ENCODE data around the gene DNAJC16. TPM values are rescaled to one million over a fixed set of nuclear protein-coding genes. Genes with fewer than 3 reads are reported as not detected.

Gene DNAJC16
- total RNA-seq, 3 donors from 2014 or later, result 12.1 to 13.7 (median 13.2) TPM

GRCh38 chr1:15541231-15541792 is 14.7 kb downstream of the DNAJC16 start:
- no peak for DNase-seq
- Mint-ChIP-seq H3K9me3 (no peaks in the 10 kb centered on the region), H3K36me3 (ENCODE audit: insufficient read depth) (peaks cover 38% of the 10 kb centered on the region), H3K4me3 (no peak overlapping the region), H3K27me3 (ENCODE audit: low read depth) (no peaks in the 10 kb centered on the region), H3K4me1 (ENCODE audit: low read depth) (no peaks in the 10 kb centered on the region)
- no peak for ATAC-seq

GRCh38 chr1:15542388-15543250 is 16.0 kb downstream of the DNAJC16 start:
- Mint-ChIP-seq H3K4me1 (ENCODE audit: low read depth) (no peaks in the 10 kb centered on the region), H3K9me3 (no peaks in the 10 kb centered on the region), H3K27me3 (ENCODE audit: low read depth) (no peaks in the 10 kb centered on the region), H3K4me3 (no peak overlapping the region), H3K36me3 (ENCODE audit: insufficient read depth) (peaks cover 38% of the 10 kb centered on the region)
- DNase-seq, result no peak
- no peak for ATAC-seq

DNA sequence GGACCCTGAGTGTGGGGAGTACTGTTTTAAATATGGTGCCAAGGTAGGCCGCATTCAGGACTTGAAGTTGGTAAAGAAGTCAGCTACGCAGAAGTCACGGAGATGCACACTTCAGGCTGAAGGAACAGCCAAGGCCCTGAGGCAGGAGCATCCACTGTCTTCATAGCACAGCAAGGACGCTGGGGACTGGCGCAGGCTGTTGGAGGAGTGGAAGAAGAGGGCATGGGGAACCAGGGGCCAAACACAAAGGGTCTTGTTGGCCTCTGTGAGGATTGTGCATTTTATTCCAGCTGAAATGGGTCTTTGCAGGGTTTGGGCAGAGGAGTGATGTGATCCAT is 16.6 kb downstream of the DNAJC16 start:
- no peaks in the 10 kb centered on the region for H3K4me1 Mint-ChIP-seq (ENCODE audit: low read depth)
- no peaks in the 10 kb centered on the region for H3K9me3 Mint-ChIP-seq
- no peak for DNase-seq
- H3K36me3 Mint-ChIP-seq (ENCODE audit: insufficient read depth), result peaks cover 41% of the 10 kb centered on the region
- no peak overlapping the region for H3K4me3 Mint-ChIP-seq
- H3K27me3 Mint-ChIP-seq (ENCODE audit: low read depth), result no peaks in the 10 kb centered on the region
- no peak for ATAC-seq

DNA sequence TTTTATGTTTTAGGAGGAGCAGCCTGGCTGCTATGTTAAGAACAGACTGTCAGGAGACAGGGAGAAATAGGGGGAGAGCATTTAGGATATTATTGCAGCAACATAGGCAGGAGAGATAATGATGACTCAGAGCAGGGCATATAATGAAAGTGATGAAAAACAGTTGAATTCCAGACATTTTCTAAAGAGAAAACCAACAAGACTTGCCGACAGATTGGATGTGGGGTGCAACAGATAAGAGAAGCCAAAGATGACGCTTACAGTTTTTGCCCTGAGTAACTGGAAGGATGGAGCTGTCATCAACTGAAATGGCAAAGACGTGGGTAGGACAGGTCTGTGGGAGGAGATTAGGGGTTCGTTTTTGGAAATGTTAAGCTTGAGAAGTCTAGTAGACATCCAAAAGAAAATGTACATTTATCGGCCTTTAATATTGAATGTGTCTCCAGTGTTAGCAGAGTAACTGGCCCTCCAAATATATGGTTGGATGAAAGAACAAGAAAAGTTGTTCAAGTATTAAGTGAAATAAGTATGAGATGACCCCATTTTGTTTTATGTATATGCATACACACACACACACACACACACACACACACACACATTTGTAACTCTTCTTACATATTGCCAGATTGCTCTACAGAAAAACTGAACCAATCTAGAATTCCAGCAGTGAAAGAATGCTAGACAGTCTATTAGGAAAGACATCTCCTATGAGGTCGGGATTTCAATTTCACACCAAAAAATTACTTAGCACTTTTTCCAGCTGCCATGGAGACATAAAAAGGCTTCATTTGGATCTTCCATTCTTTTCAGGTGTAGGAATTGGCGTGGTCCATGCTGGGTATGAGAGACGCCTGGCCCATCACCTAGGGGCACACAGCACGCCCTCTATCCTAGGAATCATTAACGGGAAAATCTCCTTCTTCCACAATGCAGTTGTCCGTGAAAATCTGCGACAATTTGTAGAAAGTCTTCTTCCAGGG is 17.2 kb downstream of the DNAJC16 start:
- Mint-ChIP-seq H3K9me3 (no peaks in the 10 kb centered on the region), H3K36me3 (ENCODE audit: insufficient read depth) (peaks cover 39% of the 10 kb centered on the region), H3K4me1 (ENCODE audit: low read depth) (no peaks in the 10 kb centered on the region), H3K4me3 (no peak overlapping the region), H3K27me3 (ENCODE audit: low read depth) (no peaks in the 10 kb centered on the region)
- ATAC-seq (no peak), DNase-seq (no peak)

GRCh38 chr1:15546641-15547040 is 20.0 kb downstream of the DNAJC16 start:
- Mint-ChIP-seq H3K4me1 (ENCODE audit: low read depth) (no peaks in the 10 kb centered on the region), H3K9me3 (no peaks in the 10 kb centered on the region), H3K36me3 (ENCODE audit: insufficient read depth) (peaks cover 43% of the 10 kb centered on the region), H3K4me3 (no peak overlapping the region), H3K27me3 (ENCODE audit: low read depth) (no peaks in the 10 kb centered on the region)
- no peak for ATAC-seq
- DNase-seq, result no peak

DNA sequence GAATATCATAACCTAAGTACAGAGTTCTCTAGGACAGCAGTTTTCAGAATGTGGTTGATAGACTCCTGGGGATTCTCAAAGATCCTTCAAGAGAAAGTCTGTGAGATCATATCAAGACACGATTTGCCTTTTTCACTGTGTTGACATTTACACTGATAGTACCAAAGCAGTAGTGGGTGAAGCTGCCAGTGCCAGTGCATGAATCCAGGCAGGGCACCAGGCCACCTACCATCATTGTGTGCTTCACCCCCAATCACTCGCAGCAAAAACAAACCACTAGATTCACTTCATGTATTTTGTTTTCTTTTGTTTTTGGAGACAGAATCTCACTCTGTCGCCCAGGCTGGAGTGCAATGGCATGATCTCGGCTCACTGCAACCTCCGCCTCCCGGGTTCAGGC is 23.9 kb downstream of the DNAJC16 start:
- Mint-ChIP-seq H3K4me1 (ENCODE audit: low read depth) (no peaks in the 10 kb centered on the region), H3K36me3 (ENCODE audit: insufficient read depth) (peaks cover 27% of the 10 kb centered on the region), H3K27me3 (ENCODE audit: low read depth) (no peaks in the 10 kb centered on the region), H3K9me3 (no peaks in the 10 kb centered on the region), H3K4me3 (no peak overlapping the region)
- DNase-seq, result no peak
- no peak for ATAC-seq

- ATAC-seq, result no peak
- Mint-ChIP-seq H3K9me3 (no peaks in the 10 kb centered on the region), H3K36me3 (ENCODE audit: insufficient read depth) (peaks cover 13% of the 10 kb centered on the region), H3K27me3 (ENCODE audit: low read depth) (no peaks in the 10 kb centered on the region), H3K4me3 (no peak overlapping the region), H3K4me1 (ENCODE audit: low read depth) (no peaks in the 10 kb centered on the region)
- no peak for DNase-seq
Observed at GRCh38 chr1:15557008-15557407, 30.4 kb downstream of the DNAJC16 start.

- Mint-ChIP-seq H3K9me3 (no peaks in the 10 kb centered on the region), H3K27me3 (ENCODE audit: low read depth) (no peaks in the 10 kb centered on the region), H3K36me3 (ENCODE audit: insufficient read depth) (peaks cover 17% of the 10 kb centered on the region), H3K4me3 (no peak overlapping the region), H3K4me1 (ENCODE audit: low read depth) (no peaks in the 10 kb centered on the region)
- DNase-seq (no peak), ATAC-seq (no peak)
Observed at GRCh38 chr1:15557594-15557993, 30.9 kb downstream of the DNAJC16 start.

GRCh38 chr1:15558516-15558915 is 31.9 kb downstream of the DNAJC16 start:
- peaks cover 18% of the 10 kb centered on the region for H3K36me3 Mint-ChIP-seq (ENCODE audit: insufficient read depth)
- no peaks in the 10 kb centered on the region for H3K4me1 Mint-ChIP-seq (ENCODE audit: low read depth)
- H3K27me3 Mint-ChIP-seq (ENCODE audit: low read depth), result no peaks in the 10 kb centered on the region
- H3K9me3 Mint-ChIP-seq, result no peaks in the 10 kb centered on the region
- H3K4me3 Mint-ChIP-seq, result no peak overlapping the region
- DNase-seq (no peak), ATAC-seq (no peak)

- ATAC-seq, result no peak
- Mint-ChIP-seq H3K4me3 (no peak overlapping the region), H3K27me3 (ENCODE audit: low read depth) (no peaks in the 10 kb centered on the region), H3K4me1 (ENCODE audit: low read depth) (no peaks in the 10 kb centered on the region), H3K9me3 (no peaks in the 10 kb centered on the region), H3K36me3 (ENCODE audit: insufficient read depth) (peaks cover 23% of the 10 kb centered on the region)
- no peak for DNase-seq
Observed at GRCh38 chr1:15559189-15559810, 32.7 kb downstream of the DNAJC16 start.

DNA sequence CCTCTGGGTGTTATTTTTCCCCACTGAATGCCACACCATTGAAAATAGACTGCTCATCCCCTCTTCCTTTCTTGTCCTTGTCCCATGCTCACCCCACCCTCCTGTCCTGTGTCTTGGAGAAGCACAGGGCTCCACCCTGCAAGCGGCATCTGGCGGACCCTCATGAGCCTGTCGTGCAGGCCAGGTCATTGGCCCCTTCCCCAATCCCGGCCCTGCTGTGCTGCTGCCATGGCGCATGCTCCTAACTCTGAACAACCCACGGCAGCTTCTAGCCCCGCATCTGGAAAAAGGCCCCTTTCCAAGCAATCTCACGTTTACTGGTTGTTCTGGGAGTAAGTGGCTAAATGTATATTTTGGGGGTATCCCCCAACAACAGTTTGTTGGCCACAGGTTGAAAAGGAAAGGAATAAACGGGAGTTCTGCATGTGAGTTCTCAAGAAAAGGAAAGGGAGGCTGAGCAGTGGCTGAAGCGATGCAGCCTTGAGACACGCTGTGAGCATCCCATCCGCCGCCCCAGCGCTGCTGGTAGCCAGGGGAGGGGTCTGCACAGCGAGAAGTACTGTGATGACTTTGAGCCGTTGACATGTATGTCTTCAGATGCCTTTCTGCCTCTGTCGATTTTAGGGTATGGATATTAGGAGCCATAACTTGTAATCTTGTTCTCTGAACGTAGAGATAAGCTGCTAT is 41.9 kb downstream of the DNAJC16 start:
- no peaks in the 10 kb centered on the region for H3K9me3 Mint-ChIP-seq
- H3K4me1 Mint-ChIP-seq (ENCODE audit: low read depth), result peaks cover 2% of the 10 kb centered on the region
- H3K27me3 Mint-ChIP-seq (ENCODE audit: low read depth), result no peaks in the 10 kb centered on the region
- peaks cover 31% of the 10 kb centered on the region for H3K36me3 Mint-ChIP-seq (ENCODE audit: insufficient read depth)
- no peak overlapping the region for H3K4me3 Mint-ChIP-seq
- no peak for ATAC-seq
- DNase-seq, result no peak

DNA sequence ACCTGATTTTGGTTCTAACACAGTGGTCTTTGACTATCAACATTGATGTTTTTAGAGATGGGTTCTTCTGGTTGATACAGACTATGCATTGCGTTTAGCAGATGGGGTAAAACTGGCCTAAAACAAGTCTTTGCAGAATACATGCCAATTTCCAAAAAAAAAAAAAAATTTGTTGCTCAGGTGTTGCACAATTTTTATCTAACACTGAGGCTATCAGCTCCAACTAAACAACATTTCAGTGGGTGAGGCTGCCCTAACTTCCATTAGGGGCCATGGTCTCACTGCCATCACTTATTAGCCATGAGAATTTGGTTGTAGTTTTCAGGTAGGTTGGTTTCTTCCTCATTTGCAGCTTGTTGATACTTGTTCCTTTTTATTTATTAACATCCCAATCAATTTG is 44.2 kb downstream of the DNAJC16 start:
- no peak for DNase-seq
- H3K9me3 Mint-ChIP-seq, result no peaks in the 10 kb centered on the region
- H3K27me3 Mint-ChIP-seq (ENCODE audit: low read depth), result no peaks in the 10 kb centered on the region
- peaks cover 30% of the 10 kb centered on the region for H3K36me3 Mint-ChIP-seq (ENCODE audit: insufficient read depth)
- peaks cover 2% of the 10 kb centered on the region for H3K4me1 Mint-ChIP-seq (ENCODE audit: low read depth)
- H3K4me3 Mint-ChIP-seq, result no peak overlapping the region
- ATAC-seq, result no peak

DNA sequence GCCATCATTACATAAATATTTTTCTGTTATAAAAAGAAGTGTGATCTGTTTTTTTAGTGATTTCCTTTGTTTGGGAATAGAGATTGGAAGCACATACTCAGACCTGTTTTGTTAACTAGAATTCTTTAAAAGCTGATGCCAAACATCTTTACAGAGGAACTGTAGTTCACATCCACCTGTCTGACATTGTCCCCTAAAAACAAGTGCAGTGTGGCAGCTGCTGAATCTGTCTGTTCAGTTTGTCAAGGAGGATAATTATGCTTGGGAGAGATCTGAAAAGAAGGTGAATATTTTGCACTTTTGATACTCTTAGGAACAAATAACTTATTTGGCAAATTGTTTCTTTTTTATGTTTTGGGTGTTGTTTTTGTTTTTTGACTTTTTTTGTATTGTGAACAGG is 44.6 kb downstream of the DNAJC16 start:
- Mint-ChIP-seq H3K9me3 (no peaks in the 10 kb centered on the region), H3K4me3 (no peak overlapping the region), H3K36me3 (ENCODE audit: insufficient read depth) (peaks cover 26% of the 10 kb centered on the region), H3K4me1 (ENCODE audit: low read depth) (peaks cover 2% of the 10 kb centered on the region), H3K27me3 (ENCODE audit: low read depth) (no peaks in the 10 kb centered on the region)
- no peak for ATAC-seq
- DNase-seq, result no peak

DNA sequence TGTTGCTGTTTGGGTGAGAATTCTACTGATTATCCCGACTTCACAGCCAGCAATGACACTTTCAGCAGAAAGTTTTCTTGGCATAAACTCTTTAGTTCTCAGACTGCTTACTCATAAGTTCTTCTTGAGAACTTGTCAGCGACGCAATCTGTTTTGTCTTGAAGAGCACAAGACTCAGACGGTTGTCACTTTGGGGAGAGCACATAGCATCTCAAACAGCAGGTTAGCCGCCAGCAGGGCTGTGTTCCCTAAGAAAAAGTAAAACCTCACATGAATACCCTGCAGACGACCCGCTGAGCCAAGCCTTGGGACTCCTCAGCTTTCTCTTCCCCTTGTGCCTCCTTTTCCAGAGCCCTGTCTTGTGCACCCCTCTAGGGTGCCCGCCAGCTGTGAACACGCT is 46.8 kb downstream of the DNAJC16 start:
- H3K4me1 Mint-ChIP-seq (ENCODE audit: low read depth), result peaks cover 17% of the 10 kb centered on the region
- H3K9me3 Mint-ChIP-seq, result no peaks in the 10 kb centered on the region
- DNase-seq, result no peak
- no peaks in the 10 kb centered on the region for H3K27me3 Mint-ChIP-seq (ENCODE audit: low read depth)
- H3K36me3 Mint-ChIP-seq (ENCODE audit: insufficient read depth), result peaks cover 16% of the 10 kb centered on the region
- no peak for ATAC-seq
- H3K4me3 Mint-ChIP-seq, result no peak overlapping the region
